ENCODE data around the gene ARL6.

ARL6 gene

GRCh38 chr3:97848779-97849178 lies 84.2 kb downstream of the ARL6 start:
- TF ChIP-seq CTCF (IDR thresholded peaks at IDR 0.05; ENCODE audit: insufficient read depth, missing control alignments) = no peak
- FAIRE-seq (no peak), DNase-seq (ENCODE audit: insufficient read length, low spot score) (no peak)
